PC-3 (cell line): ENCODE measurements around the gene GTF3C5.

Experiments used
- EZH2 ChIP-seq: fragments of 300-600 bp; sonication (generic); IDR thresholded peaks from one replicate; pipeline ENCODE4 v1.6.1; 2017; ENCODE audit warnings: antibody characterized with exemption, mild to moderate bottlenecking, low read length; ENCODE audit not compliant: unreplicated experiment
- TF ChIP-seq, protein P1 (sequence below): fragments of 300-600 bp; sonication (generic); conservative IDR thresholded peaks from 2 replicates; pipeline ENCODE4 v1.5.1; 2017; ENCODE audit warnings: antibody characterized with exemption, low read depth, mild to moderate bottlenecking, low read length

DNA sequence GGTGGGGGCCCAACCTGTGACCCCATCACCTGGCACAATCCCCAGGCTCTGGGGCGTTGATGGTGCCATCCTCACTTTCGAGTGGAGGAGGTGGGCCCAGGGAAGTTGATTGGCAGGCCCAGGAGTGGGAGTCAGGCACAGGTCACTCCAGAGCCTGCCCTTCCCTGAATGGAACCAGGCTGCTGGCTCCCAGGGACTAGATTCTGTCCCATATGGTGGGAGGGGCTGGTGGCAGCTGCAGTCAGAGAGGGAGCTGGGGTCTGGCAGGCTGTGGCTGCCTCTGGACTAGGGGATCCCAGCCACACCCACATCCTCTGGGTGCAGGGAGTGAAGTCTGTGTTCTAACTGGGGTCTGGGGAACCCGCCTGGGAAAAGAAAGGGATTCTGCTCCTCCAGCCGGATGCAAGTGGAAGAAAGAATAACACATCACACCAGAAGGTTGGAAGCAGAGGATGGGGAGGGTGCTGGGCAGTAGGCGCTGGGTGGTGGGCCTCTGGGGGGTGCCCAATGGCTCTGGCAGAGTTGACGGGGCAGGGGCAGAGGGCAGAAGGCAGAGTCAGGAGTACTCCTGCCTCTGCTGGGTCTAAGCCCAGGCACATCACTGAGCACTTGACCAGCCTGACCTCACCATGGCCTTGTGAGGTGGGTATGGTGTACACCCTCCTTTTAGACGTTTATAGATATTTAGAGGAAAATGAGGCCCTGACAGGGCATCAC lies 56.8 kb downstream of the GTF3C5 start:
- TF ChIP-seq, protein P1, sequence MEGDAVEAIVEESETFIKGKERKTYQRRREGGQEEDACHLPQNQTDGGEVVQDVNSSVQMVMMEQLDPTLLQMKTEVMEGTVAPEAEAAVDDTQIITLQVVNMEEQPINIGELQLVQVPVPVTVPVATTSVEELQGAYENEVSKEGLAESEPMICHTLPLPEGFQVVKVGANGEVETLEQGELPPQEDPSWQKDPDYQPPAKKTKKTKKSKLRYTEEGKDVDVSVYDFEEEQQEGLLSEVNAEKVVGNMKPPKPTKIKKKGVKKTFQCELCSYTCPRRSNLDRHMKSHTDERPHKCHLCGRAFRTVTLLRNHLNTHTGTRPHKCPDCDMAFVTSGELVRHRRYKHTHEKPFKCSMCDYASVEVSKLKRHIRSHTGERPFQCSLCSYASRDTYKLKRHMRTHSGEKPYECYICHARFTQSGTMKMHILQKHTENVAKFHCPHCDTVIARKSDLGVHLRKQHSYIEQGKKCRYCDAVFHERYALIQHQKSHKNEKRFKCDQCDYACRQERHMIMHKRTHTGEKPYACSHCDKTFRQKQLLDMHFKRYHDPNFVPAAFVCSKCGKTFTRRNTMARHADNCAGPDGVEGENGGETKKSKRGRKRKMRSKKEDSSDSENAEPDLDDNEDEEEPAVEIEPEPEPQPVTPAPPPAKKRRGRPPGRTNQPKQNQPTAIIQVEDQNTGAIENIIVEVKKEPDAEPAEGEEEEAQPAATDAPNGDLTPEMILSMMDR = no peak
- TF ChIP-seq EZH2 = no peak
